HG03025 (cell line): ENCODE measurements around the gene GATD1.

Experiments
- ATAC-seq: cut with Tn5 transposase; IDR thresholded peaks from one replicate; pipeline ENCODE4 v1.9.1; 2021; ENCODE audit warnings: mild to moderate bottlenecking, moderate library complexity; ENCODE audit not compliant: unreplicated experiment, low FRiP score

Gene GATD1

DNA sequence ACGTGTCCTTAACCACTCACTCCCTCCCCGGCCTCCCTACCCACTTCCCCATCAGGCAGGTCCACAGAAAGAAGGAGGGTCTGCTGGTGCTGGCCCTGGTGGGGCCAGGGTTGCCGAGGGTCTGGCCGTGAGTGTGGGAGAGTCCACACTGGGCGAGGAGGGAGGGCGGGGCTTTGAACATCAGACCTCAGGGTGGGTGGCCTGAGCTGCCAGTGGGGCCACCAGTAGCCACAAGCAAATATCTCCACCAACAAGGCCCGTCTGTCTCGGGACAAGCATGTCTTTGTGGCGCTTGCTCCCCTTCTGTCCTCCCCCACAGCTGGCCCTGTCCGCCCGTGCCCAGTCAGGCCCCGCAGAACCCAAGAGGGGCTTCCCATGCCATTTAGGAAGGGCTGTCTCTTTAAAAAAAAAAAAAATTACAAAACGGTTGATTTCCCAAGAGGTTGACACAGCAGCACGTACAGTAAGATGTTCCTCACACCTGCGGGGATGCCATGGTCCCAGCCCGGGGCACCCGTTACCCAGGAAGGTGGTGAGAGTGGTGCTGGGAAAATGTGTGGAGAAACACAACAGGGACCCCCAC is 47.7 kb downstream of the GATD1 start:
- ATAC-seq = no peak

DNA sequence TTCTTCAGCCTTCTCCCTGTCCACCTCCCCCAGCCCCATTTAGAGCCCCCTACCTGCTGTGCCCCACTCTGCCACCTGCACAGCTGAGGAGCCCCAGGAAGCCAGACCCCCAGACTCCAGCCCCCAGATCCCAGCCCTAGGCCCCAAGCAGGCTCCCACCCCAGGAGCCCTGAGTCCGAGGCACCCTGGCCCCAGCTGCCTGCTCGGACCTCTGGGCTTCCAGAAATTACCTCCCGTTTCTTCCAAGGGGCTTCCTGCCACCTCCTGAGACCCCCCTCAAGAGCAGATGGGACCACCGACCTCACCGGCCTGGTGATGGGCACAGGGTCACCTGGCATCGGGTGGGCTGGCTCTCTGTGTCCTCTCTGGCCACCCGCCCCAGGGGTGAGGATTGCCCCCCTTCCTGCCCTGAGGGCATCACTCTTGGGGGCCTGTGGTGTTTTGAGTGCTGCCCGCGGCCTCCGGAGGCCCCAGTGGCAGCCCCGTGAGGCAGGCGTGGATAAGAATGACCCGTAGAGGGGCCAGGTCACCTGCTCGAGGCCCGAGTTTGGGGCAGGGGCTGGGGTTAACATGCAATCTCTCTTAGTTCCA is 48.3 kb downstream of the GATD1 start:
- no peak for ATAC-seq

DNA sequence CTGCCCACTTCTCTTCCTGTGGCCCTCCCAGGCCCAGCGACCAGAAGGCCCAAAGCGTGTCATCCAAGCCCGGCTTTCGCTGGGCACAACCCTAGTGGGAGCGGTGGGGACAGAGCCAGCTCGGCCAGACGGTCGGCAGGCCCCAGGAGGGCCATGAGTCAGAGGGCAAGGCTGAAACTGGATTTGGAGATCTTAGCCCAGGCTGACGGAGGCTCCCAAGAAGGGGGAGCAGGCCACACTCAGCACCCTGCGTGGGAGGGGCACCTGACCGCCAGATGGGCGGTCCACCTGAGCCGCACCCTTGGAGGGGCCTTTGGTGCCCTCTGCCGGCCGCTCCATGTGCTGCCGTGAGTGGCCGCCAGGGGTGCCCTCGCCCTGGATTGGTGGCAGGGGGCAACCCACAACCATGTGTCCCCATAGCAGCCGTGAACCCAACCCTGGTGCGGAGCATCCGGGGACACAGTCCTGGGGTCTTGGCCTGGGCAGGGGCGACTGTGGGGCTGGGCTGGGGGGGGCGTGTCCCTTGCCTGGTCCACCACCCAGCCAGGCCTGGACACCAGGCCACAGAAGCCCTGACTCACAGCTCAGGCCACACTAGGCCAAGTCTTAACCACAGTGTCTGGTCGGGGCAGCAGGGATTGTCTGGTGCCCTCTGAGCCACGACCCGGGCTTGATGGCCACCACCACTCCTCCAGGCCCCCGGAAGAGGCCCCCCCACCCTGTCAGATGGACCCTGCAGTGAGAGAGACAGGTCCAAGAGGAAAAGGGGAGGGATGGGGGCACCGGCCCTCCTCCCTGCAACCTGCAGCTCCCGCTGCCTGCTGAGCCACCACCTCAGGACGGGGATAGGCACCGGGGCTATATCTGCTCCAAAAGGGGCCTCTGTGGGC is 49.2 kb downstream of the GATD1 start:
- ATAC-seq = no peak

DNA sequence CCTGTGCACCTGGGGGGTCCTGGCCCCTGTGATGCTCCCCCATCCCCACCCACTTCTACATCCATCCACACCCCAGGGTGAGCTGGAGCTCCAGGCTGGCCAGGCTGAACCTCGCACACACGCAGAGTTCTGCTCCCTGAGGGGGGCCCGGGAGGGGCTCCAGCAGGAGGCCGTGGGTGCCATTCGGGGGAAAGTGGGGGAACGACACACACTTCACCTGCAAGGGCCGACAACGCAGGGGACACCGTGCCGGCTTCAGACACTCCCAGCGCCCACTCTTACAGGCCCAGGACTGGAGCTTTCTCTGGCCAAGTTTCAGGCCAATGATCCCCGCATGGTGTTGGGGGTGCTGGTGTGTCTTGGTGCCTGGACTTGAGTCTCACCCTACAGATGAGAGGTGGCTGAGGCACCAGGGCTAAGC is 50.0 kb downstream of the GATD1 start:
- ATAC-seq = no peak

DNA sequence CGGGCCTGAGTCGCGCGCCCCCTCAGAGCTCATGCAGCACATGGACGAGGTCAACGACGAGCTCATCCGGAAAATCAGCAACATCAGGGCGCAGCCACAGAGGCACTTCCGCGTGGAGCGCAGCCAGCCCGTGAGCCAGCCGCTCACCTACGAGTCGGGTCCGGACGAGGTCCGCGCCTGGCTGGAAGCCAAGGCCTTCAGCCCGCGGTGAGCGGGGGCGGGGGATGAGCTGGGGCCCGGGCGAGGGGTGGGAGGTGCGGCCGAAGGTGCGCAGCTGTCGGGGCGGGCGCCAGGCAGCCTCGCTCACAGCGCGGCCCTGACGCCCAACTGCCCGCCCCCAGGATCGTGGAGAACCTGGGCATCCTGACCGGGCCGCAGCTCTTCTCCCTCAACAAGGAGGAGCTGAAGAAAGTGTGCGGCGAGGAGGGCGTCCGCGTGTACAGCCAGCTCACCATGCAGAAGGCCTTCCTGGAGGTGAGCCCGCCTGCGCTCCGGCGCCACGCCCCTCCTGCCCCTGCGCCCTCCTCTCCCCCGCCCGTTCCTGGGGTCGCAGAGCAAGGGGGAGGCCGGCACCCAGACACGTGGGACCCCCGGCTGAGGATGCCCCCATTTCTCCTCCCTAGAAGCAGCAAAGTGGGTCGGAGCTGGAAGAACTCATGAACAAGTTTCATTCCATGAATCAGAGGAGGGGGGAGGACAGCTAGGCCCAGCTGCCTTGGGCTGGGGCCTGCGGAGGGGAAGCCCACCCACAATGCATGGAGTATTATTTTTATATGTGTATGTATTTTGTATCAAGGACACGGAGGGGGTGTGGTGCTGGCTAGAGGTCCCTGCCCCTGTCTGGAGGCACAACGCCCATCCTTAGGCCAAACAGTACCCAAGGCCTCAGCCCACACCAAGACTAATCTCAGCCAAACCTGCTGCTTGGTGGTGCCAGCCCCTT is 50.7 kb downstream of the GATD1 start:
- no peak for ATAC-seq

DNA sequence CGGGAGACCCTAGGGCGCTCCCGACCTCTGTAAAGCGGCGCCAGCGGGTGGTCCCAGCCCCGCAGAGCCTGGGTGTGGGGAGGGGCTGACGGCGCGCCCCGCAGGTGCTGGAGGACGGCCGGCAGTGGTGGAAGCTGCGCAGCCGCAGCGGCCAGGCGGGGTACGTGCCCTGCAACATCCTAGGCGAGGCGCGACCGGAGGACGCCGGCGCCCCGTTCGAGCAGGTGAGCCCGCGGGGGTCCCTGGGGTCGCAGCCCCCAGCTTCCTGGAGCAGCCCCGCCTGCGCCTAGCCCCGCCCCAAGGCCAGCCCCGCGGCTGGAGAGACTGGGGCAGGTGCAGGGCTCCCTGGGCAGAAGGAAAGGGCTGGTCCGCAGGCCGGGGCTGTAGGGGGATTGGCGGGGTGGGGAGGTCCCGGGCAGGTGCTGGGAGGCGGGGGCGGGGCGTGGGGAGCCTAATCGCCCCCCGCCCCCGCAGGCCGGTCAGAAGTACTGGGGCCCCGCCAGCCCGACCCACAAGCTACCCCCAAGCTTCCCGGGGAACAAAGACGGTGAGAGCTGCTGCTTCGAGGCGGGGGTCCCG is 51.6 kb downstream of the GATD1 start:
- ATAC-seq = no peak

DNA sequence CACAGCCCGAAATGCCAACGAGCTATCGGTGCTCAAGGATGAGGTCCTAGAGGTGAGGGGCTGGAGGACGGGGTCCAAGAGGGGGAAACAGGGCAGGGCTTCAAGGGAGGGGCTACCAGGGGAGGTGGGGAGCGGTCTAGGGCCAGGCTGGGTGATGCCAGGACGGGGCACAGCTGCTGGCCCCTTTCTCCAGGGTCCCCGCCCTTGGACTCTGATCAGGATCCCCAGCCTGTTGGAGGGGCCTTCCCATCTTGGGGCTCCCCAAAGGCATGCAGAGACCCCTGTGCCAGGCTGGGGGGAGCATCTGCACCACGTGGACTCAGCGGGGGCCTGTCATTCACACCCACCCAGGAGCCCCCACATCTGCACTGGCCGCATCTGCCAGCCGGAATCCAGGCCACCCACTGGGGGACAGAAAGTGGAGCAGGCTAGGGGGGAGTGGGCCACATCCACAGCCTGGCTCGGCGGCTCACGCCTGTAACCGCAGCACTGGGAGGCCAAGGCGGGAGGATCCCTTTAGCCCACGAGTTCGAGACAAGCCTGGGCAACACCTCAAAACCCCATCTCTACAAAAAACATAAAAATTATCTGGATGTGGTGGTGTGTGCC is 52.4 kb downstream of the GATD1 start:
- ATAC-seq = no peak

DNA sequence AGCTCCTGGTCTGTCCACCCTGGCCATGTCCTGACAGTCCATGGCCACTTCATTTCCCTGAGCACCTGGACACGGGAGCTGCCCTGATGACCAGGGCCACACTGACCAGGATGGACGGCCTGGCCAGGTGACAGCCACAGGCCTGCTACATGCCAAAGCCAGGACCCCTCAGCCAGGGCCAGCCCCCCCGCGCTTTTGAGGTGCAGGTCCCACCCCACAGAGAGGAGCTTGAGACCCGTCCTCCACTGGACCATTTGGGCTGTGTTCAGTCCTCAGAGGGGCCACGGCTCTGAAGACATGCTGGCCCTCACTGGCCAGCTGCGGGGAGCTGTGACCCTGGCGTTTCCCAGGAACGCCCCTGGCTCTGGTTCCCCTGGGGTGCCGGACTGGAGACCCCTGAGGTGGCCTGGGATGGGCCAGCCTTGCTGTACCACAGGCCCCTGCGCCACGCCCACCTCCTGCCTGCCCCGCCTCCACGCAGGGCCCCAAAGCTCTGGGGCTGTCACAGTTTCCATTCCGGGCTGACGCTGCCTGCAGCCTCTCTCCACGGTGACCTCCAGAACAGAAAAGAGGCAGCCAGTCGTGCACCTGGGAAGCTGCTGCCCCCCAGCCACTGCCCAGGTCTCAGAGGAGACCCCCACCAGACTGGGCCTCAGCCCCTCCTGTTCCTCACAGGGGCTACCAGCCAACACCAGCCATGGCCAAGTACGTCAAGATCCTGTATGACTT is 53.1 kb downstream of the GATD1 start:
- no peak for ATAC-seq

DNA sequence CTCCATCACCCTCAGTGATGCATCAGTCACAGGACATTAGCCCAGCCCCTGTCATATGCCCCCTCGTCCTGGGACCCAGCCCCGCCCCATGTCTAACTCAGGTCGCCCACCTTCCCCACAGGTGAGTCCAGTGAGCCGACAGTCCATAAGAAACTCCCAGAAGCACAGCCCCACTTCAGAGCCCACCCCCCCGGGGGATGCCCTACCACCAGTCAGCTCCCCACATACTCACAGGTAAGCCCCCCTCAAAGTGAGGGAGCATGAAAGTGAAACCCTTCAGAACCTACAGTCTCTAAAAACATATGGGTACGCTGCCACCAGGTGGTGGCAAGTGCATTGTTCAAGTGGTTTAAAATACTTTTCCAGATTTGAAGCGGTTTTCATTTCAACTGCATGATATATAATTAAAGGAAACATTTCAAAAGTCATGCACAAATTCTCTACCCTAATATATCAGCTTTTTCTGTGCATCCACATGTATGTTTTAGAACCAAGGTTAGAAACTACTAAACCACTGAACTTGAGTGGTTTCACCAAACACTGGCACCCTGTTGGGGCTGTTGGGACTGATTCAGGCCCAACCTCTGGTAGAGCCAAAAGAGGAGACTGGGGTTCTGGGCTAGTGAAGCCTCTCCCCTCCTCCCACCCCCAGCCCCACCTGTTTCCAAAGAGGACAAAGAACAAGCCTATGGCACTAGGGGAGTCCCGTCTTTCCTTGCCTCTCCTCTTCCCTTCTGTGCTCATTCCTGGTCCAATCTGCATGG is 54.0 kb downstream of the GATD1 start:
- no peak for ATAC-seq

DNA sequence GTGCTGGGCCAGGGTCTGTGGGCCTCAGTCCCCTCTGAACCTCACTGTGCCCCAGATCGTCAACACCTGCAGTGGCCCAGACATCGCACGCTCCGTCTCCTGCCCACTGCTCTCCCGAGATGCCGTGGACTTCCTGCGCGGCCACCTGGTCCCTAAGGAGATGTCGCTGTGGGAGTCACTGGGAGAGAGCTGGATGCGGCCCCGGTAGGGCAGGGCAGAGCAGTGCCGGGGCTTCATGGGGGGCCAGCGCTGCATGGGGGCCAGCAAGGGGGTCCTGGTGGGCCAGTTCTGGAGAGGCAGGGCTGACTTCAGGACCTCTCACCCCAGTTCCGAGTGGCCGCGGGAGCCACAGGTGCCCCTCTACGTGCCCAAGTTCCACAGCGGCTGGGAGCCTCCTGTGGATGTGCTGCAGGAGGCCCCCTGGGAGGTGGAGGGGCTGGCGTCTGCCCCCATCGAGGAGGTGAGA is 54.9 kb downstream of the GATD1 start:
- ATAC-seq = no peak

DNA sequence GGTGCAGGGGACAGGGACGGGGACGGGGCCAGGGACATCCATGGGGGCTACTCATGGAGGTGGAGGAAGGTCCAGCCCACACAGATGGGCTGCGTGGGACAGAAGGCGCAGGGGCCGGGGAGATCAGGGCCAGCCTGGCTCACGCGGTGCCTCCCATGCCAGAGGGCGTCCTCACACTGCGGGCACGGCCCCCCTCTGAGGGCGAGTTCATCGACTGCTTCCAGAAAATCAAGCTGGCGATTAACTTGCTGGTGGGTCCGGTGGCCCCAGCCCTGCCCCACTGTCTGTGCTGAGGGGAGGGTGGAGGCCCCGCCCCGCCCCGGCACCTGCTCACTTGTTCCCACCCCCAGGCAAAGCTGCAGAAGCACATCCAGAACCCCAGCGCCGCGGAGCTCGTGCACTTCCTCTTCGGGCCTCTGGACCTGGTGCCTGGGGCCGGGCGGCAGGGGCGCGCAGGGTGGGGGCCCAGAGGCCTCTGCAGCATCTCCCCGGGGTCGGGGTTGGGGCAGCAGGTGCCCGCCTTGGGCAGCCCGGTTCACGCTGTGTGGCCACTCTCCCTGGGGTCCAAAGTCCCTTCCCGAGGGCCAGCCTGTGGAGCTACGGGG is 55.4 kb downstream of the GATD1 start:
- ATAC-seq = no peak

DNA sequence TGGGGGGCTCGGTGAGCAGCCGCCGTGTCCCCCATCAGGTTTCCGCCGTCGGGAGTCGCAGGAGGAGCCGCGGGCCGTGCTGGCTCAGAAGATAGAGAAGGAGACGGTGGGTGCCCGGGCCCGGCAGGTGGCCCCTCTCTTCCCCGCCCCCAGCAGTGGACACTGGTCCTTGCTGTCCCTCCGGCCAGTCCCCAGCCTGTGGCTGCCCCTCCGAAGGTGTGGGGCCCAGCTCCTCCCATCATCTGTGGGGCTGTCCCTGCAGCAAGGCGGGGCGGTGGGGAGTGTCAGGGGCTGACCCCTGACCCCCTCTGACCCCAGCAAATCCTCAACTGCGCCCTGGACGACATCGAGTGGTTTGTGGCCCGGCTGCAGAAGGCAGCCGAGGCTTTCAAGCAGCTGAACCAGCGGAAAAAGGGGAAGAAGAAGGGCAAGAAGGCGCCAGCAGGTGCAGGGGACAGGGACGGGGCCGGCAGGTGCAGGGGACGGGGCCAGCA is 56.0 kb downstream of the GATD1 start:
- no peak for ATAC-seq

DNA sequence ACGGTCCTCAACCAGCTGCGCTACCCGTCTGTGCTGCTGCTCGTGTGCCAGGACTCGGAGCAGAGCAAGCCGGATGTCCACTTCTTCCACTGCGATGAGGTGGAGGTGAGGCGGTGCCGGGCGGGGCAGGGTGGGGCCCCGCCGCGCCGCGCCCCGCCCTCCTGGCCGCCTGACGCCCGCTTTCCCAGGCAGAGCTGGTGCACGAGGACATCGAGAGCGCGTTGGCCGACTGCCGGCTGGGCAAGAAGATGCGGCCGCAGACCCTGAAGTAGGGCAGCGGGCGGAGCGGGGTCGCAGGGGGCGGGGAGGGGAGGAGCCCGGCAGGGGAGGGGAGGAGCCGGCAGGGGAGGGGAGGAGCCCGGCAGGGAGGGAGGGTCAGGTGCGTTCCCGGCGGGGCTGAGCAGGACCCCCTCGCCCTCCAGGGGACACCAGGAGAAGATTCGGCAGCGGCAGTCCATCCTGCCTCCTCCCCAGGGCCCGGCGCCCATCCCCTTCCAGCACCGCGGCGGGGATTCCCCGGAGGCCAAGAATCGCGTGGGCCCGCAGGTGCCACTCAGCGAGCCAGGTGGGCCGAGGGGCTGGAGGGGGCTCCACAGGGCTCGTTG is 56.5 kb downstream of the GATD1 start:
- no peak for ATAC-seq

DNA sequence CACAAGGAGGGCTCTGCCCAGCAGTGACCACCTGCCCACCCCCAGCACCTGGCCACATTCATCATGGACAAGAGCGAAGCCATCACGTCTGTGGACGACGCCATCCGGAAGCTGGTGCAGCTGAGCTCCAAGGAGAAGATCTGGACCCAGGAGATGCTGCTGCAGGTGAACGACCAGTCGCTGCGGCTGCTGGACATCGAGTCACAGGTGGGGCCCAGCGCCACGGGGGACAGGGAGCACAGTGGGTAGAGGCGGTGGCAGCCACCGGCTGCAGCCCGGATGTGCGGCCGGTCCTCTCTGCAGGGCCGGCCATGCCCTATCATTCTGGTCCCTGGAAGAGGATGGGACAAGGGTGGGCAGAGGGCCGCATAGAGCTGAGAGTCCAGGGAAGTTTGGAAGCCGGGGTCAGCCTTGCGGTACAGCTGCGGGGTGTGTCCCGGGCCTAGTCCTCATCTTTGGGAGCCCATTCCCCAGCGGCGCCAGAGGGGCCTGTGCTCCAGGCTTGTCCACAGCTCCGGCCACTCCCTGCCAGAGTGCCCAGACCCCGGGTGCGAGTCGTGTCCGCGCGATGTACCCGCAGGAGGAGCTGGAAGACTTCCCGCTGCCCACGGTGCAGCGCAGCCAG is 57.2 kb downstream of the GATD1 start:
- ATAC-seq = no peak

DNA sequence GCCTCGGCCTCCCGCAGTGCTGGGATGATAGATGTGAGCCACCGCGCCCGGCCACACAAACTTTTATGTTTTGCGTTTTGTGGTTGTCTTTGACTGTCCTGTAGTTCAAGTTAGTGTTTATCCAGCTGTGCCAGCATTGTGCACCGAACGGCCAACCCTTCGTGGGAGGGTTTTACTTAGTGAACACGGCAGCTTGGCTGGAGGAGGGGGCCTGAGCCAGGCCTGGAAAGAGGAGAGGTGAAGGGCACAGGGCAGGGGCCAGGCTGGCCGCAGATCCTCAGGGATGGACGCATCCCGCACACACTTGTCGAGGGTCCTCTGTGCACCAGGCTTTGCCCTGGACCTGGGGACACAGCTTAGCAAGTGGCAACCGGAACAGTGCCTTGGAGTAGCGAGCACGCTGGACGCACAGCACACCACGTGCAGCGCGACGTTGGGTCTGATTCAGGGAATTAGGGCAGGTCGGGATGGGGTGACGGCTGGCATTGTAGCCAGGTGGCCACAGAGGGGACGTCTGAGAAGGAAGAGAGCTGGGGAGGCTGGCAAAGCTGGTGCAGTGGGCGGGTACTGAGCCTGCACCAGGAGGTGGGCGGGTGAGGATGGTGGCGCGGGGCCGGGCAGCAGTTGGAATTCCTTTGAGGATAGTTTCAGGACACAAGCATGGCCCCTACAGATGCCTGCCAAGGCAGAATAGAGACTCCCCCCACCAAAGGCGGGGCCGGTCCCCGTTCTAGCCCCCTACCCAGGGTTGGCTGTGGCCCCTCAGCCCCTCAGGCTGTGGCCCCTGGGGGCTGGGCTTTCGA is 57.9 kb downstream of the GATD1 start:
- ATAC-seq = no peak
